HepG2 (cell line): Measurements from ENCODE around the gene TM4SF4. TPM values are rescaled to one million over a fixed set of nuclear protein-coding genes. Genes with fewer than 3 reads are reported as not detected.

Experiments
- CENPX ChIP-seq: sonication (generic); formaldehyde crosslinking; IDR thresholded peaks from 2 replicates; pipeline ENCODE4 v1.9.0; 2021; ENCODE audit warnings: mild to moderate bottlenecking, missing genetic modification reagents, moderate library complexity
- ERF ChIP-seq: IDR thresholded peaks from 2 replicates; pipeline ENCODE4 v1.6.1; 2018; ENCODE audit warnings: missing biosample characterization, missing genetic modification reagents
- FOXJ3 ChIP-seq: sonication (generic); formaldehyde crosslinking; IDR thresholded peaks from 2 replicates; pipeline ENCODE4 v1.4.0; 2020; ENCODE audit warnings: missing genetic modification reagents, mild to moderate bottlenecking, borderline replicate concordance
- FOXO1 ChIP-seq: sonication (generic); formaldehyde crosslinking; IDR thresholded peaks from 2 replicates; pipeline ENCODE4 v1.4.0; 2020; ENCODE audit warnings: missing genetic modification reagents
- GFI1 ChIP-seq: sonication (generic); formaldehyde crosslinking; IDR thresholded peaks from 2 replicates; pipeline ENCODE4 v1.5.0; 2020; ENCODE audit warnings: missing genetic modification reagents, mild to moderate bottlenecking, borderline replicate concordance
- HDAC6 ChIP-seq: fragments of 200-600 bp; sonication (generic); IDR thresholded peaks from 2 replicates; pipeline ENCODE4 v1.7.0; 2017; ENCODE audit warnings: mild to moderate bottlenecking, antibody characterized with exemption, low read length, low read depth
- IKZF5 ChIP-seq: IDR thresholded peaks from 2 replicates; pipeline ENCODE4 v1.6.1; 2018; ENCODE audit warnings: missing genetic modification reagents, mild to moderate bottlenecking, missing compliant biosample characterization
- SATB2 ChIP-seq: sonication (generic); formaldehyde crosslinking; IDR thresholded peaks from 2 replicates; pipeline ENCODE4 v1.5.0; 2020; ENCODE audit warnings: missing genetic modification reagents
- SOX6 ChIP-seq, 2 experiments: fragments of 450-650 bp in 1 of 2; sonication (generic) in 1 of 2; formaldehyde crosslinking in 1 of 2; IDR thresholded peaks; 2 replicates each; pipeline versions ENCODE4 v1.4.0 to v1.6.1; 2017 to 2020; ENCODE audit warnings: antibody characterized with exemption in 1 of 2, mild to moderate bottlenecking in 1 of 2, missing genetic modification reagents in 1 of 2
- SUZ12 ChIP-seq: fragments of 150-350 bp; IDR thresholded peaks from 2 replicates; pipeline ENCODE4 v1.6.1; 2014; ENCODE audit warnings: low read depth, low read length
- UBTF ChIP-seq: sonication (generic); formaldehyde crosslinking; IDR thresholded peaks from 2 replicates; pipeline ENCODE4 v1.4.0; 2020; ENCODE audit warnings: mild to moderate bottlenecking, missing genetic modification reagents
- ZBTB8A ChIP-seq: sonication (generic); formaldehyde crosslinking; IDR thresholded peaks from 2 replicates; pipeline ENCODE4 v1.4.0; 2020; ENCODE audit warnings: mild to moderate bottlenecking, low read depth, missing genetic modification reagents, borderline replicate concordance
- ZNF142 ChIP-seq: sonication (generic); formaldehyde crosslinking; IDR thresholded peaks from 2 replicates; pipeline ENCODE4 v1.4.0; 2020; ENCODE audit warnings: missing genetic modification reagents
- ZNF143 ChIP-seq: sonication (generic); formaldehyde crosslinking; IDR thresholded peaks from 2 replicates; pipeline ENCODE4 v1.4.0; 2020; ENCODE audit warnings: missing genetic modification reagents
- ZNF329 ChIP-seq: sonication (generic); formaldehyde crosslinking; IDR thresholded peaks from 2 replicates; pipeline ENCODE4 v1.9.0; 2021; ENCODE audit warnings: low read depth, mild to moderate bottlenecking, missing genetic modification reagents
- ZNF383 ChIP-seq: sonication (generic); formaldehyde crosslinking; IDR thresholded peaks from 2 replicates; pipeline ENCODE4 v1.4.0; 2020; ENCODE audit warnings: missing genetic modification reagents, mild to moderate bottlenecking, borderline replicate concordance
- ZNF557 ChIP-seq: sonication (generic); formaldehyde crosslinking; IDR thresholded peaks from 2 replicates; pipeline ENCODE4 v1.4.0; 2020; ENCODE audit warnings: missing genetic modification reagents
- ZNF564 ChIP-seq: sonication (generic); formaldehyde crosslinking; IDR thresholded peaks from 2 replicates; pipeline ENCODE4 v1.8.1; 2023; ENCODE audit warnings: mild to moderate bottlenecking, missing genetic modification reagents
- ZNF792 ChIP-seq: IDR thresholded peaks from 2 replicates; pipeline ENCODE4 v1.6.1; 2016
- polyA plus RNA-seq, 8 experiments: library from polyadenylated mRNA; depleted of rRNA in 3 of 8; stranded (reverse) in 7 of 8; unstranded in 1 of 8; fragments of >200 nt; fragmentation: Illumina TruSeq in 4 of 8; extraction: Trizol in 4 of 8; gene quantifications; 2 replicates each; pipeline versions ENCODE4 v1.2.1 to v1.2.3, GENCODE V29; 2011 to 2016; ENCODE audit warnings: low read depth in 4 of 8, missing spikeins in 1 of 8, mixed read lengths in 1 of 8; ENCODE audit not compliant: insufficient read depth in 1 of 8
- total RNA-seq, 5 experiments: library from RNA; depleted of rRNA; stranded (reverse); fragments of >200 nt; fragmentation: Illumina TruSeq; extraction: Trizol; gene quantifications; 2 replicates each; pipeline ENCODE4 v1.2.3, GENCODE V29; 2016; ENCODE audit warnings: low read depth in 1 of 5
- TF ChIP-seq, protein P1 (sequence below): sonication (generic); formaldehyde crosslinking; IDR thresholded peaks from 2 replicates; pipeline ENCODE4 v1.5.0; 2020; ENCODE audit warnings: missing genetic modification reagents

Gene TM4SF4
- total and polyA plus RNA-seq, 2 of the 13 experiments (the other 11 are each of a cell fraction or from before 2014, with no cell fraction given) = 0.63 to 0.95 TPM

GRCh38 chr3:149493315-149494021, 19.0 kb downstream of the TM4SF4 start (continued):
- TF ChIP-seq ZNF142 (CRISPR knock-in tag) (no peak), ZNF557 (CRISPR knock-in tag) (0 out of 2 replicates have a peak, but pooled peaks have one; percentile 25), SOX6 (IDR thresholded peaks at IDR 0.05) (no peak), SOX6 (CRISPR knock-in tag; IDR thresholded peaks at IDR 0.05) (peak; percentile 83), CENPX (CRISPR knock-in tag) (no peak), ZNF329 (CRISPR knock-in tag) (no peak), HDAC6 (no peak), ZNF143 (CRISPR knock-in tag) (no peak), ZBTB8A (CRISPR knock-in tag) (no peak), UBTF (CRISPR knock-in tag) (peak; percentile 56; the same call in 1 of the 2 replicates), SUZ12 (no peak), FOXO1 (CRISPR knock-in tag) (peak; percentile 80; the same call in 1 of the 2 replicates), ZNF383 (CRISPR knock-in tag) (no peak), ZNF564 (CRISPR knock-in tag) (no peak; the same call in 1 of the 2 replicates), SATB2 (no peak), GFI1 (CRISPR knock-in tag) (no peak), ZNF792 (CRISPR knock-in tag) (peak; percentile 75; the same call in 1 of the 2 replicates), IKZF5 (peak; percentile 85), ERF (CRISPR knock-in tag) (peak; percentile 81), FOXJ3 (CRISPR knock-in tag) (0 out of 2 replicates have a peak, but pooled peaks have one; percentile 68)
- TF ChIP-seq, protein P1, sequence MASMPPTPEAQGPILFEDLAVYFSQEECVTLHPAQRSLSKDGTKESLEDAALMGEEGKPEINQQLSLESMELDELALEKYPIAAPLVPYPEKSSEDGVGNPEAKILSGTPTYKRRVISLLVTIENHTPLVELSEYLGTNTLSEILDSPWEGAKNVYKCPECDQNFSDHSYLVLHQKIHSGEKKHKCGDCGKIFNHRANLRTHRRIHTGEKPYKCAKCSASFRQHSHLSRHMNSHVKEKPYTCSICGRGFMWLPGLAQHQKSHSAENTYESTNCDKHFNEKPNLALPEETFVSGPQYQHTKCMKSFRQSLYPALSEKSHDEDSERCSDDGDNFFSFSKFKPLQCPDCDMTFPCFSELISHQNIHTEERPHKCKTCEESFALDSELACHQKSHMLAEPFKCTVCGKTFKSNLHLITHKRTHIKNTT = no peak
